K562 (cell line): ENCODE data around the gene CPED1.

ENCODE experiments used
- BDP1 ChIP-seq: IDR thresholded peaks from 3 replicates; pipeline ENCODE4 v1.6.1; 2011; ENCODE audit not compliant: insufficient read length, insufficient read depth
- HCFC1 ChIP-seq: IDR thresholded peaks from 2 replicates; pipeline ENCODE4 v1.6.1; 2012; ENCODE audit warnings: low read depth, low read length, improper control_type of control experiment
- NFIC ChIP-seq: fragments of 450-650 bp; IDR thresholded peaks from 2 replicates; pipeline ENCODE4 v1.6.1; 2017; ENCODE audit warnings: mild to moderate bottlenecking, inconsistent platforms
- TAF1 ChIP-seq: IDR thresholded peaks from 2 replicates; pipeline ENCODE4 v1.6.1; 2011; ENCODE audit warnings: mild to moderate bottlenecking, low read length, moderate library complexity; ENCODE audit not compliant: insufficient read depth, control insufficient read depth, severe bottlenecking; ENCODE audit errors: extremely low read depth
- ZNF12 ChIP-seq: sonication (generic); formaldehyde crosslinking; IDR thresholded peaks from 2 replicates; pipeline ENCODE4 v1.4.0; 2020; ENCODE audit warnings: mild to moderate bottlenecking, missing genetic modification reagents
- TF ChIP-seq, protein P1 (sequence below): fragments of 200-800 bp; sonication (Bioruptor generic); IDR thresholded peaks from 2 replicates; pipeline ENCODE4 v1.6.1; 2016; ENCODE audit warnings: missing genetic modification characterization, missing compliant biosample characterization

GRCh38 chr7:121026577-121027111 lies 38.1 kb downstream of the CPED1 start:
- TF ChIP-seq TAF1 (no peak), NFIC (no peak), HCFC1 (no peak), ZNF12 (no peak), BDP1 (no peak)
- TF ChIP-seq, protein P1, sequence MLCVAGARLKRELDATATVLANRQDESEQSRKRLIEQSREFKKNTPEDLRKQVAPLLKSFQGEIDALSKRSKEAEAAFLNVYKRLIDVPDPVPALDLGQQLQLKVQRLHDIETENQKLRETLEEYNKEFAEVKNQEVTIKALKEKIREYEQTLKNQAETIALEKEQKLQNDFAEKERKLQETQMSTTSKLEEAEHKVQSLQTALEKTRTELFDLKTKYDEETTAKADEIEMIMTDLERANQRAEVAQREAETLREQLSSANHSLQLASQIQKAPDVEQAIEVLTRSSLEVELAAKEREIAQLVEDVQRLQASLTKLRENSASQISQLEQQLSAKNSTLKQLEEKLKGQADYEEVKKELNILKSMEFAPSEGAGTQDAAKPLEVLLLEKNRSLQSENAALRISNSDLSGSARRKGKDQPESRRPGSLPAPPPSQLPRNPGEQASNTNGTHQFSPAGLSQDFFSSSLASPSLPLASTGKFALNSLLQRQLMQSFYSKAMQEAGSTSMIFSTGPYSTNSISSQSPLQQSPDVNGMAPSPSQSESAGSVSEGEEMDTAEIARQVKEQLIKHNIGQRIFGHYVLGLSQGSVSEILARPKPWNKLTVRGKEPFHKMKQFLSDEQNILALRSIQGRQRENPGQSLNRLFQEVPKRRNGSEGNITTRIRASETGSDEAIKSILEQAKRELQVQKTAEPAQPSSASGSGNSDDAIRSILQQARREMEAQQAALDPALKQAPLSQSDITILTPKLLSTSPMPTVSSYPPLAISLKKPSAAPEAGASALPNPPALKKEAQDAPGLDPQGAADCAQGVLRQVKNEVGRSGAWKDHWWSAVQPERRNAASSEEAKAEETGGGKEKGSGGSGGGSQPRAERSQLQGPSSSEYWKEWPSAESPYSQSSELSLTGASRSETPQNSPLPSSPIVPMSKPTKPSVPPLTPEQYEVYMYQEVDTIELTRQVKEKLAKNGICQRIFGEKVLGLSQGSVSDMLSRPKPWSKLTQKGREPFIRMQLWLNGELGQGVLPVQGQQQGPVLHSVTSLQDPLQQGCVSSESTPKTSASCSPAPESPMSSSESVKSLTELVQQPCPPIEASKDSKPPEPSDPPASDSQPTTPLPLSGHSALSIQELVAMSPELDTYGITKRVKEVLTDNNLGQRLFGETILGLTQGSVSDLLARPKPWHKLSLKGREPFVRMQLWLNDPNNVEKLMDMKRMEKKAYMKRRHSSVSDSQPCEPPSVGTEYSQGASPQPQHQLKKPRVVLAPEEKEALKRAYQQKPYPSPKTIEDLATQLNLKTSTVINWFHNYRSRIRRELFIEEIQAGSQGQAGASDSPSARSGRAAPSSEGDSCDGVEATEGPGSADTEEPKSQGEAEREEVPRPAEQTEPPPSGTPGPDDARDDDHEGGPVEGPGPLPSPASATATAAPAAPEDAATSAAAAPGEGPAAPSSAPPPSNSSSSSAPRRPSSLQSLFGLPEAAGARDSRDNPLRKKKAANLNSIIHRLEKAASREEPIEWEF, result no peak
